BE2C (cell line): ENCODE results near the gene PREPL.

Experiments used
- DNase-seq: peaks from one replicate; pipeline ENCODE4 v3.0.0-alpha.2; 2020
- H3K27me3 ChIP-seq: fragments of 250-450 bp; sonication (Bioruptor Pico); 2 replicates; pipeline ENCODE4 v1.5.1; 2020; ENCODE audit warnings: mild to moderate bottlenecking
- H3K36me3 ChIP-seq: fragments of 250-450 bp; sonication (Bioruptor Pico); 2 replicates; pipeline ENCODE4 v1.5.1; 2020; ENCODE audit warnings: mild to moderate bottlenecking
- H3K4me1 ChIP-seq: fragments of 250-450 bp; sonication (Bioruptor Pico); 2 replicates; pipeline ENCODE4 v1.5.1; 2020
- H3K4me3 ChIP-seq: 2 replicates; pipeline ENCODE4 v1.5.1; 2011; ENCODE audit warnings: low read depth, low read length
- H3K9me3 ChIP-seq: fragments of 250-450 bp; sonication (Bioruptor Pico); 2 replicates; pipeline ENCODE4 v1.5.1; 2020
- TF ChIP-seq, protein P1 (sequence below): IDR thresholded peaks from 2 replicates; pipeline ENCODE4 v1.5.1; 2012; ENCODE audit warnings: mild to moderate bottlenecking, low read depth, low read length

PREPL gene

DNA sequence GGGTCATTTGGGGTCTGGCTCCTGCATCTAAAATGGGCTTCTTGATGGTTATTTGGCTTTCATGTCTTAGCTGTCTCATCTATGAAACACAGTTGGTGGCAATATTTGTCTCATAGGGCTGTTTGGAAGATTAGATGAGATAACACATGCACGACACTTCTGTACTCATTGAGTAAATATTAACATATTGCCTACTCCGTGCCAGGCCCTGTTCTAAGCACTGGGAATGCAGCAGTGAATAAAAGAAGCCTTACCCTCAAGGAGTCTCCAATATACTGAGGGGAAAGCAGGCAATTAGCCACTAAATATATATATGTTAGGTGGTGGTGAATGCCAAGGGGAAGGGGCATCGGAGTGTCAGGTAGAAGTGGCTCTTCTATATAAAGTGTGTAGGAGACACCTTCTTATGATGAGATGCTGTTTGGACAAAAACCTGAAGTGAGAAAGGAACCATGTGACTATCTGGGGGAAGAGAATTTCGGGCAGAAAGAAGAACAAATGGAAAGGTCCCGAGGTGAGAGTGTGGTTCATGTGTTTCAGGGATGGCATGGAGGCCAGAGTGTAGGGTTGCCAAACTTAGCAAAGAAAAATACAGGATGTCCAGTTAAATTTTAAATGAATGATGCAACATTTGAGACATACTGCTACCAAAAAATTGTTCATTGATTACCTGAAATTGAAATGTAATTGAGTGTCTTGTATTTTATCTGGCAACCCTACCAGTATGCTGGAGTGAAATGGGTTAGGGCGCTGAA is 74.2 kb downstream of the PREPL start:
- H3K4me1 ChIP-seq = no peaks in the 10 kb centered on the region
- H3K4me3 ChIP-seq = no peak overlapping the region
- no peaks in the 10 kb centered on the region for H3K36me3 ChIP-seq
- no peaks in the 10 kb centered on the region for H3K9me3 ChIP-seq
- DNase-seq = no peak
- H3K27me3 ChIP-seq = no peaks in the 10 kb centered on the region
- TF ChIP-seq, protein P1, sequence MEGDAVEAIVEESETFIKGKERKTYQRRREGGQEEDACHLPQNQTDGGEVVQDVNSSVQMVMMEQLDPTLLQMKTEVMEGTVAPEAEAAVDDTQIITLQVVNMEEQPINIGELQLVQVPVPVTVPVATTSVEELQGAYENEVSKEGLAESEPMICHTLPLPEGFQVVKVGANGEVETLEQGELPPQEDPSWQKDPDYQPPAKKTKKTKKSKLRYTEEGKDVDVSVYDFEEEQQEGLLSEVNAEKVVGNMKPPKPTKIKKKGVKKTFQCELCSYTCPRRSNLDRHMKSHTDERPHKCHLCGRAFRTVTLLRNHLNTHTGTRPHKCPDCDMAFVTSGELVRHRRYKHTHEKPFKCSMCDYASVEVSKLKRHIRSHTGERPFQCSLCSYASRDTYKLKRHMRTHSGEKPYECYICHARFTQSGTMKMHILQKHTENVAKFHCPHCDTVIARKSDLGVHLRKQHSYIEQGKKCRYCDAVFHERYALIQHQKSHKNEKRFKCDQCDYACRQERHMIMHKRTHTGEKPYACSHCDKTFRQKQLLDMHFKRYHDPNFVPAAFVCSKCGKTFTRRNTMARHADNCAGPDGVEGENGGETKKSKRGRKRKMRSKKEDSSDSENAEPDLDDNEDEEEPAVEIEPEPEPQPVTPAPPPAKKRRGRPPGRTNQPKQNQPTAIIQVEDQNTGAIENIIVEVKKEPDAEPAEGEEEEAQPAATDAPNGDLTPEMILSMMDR = no peak

DNA sequence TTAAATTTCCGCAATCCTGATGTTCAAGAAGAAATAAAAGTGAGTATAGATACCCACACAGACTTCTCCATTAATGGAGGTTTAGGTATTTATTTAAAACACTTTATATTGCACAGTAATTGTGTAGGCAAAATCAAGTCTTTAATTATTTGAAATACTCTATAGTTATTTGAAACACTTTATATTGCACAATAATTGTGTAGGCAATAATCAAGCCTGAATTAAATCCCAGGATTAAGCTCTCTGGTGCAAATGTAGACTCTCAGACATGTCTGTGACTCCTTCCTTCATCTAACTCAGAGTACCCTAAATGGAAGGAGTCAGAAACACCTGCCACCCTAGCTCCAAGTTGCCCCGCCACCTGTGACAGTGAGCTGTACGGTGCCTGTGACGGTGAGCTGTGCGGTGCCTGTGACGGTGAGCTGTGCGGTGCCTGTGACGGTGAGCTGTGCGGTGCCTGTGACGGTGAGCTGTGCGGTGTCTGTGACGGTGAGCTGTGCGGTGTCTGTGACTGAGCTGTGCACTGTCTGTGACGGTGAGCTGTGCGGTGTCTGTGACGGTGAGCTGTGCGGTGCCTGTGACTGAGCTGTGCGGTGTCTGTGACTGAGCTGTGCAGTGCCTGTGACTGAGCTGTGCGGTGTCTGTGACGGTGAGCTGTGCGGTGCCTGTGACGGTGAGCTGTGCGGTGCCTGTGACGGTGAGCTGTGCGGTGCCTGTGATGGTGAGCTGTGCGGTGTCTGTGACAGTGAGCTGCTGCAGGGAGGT is 75.0 kb downstream of the PREPL start:
- DNase-seq = no peak
- no peaks in the 10 kb centered on the region for H3K9me3 ChIP-seq
- H3K4me1 ChIP-seq = no peaks in the 10 kb centered on the region
- no peaks in the 10 kb centered on the region for H3K27me3 ChIP-seq
- TF ChIP-seq, protein P1 = no peak
- H3K4me3 ChIP-seq = no peak overlapping the region
- H3K36me3 ChIP-seq = no peaks in the 10 kb centered on the region

DNA sequence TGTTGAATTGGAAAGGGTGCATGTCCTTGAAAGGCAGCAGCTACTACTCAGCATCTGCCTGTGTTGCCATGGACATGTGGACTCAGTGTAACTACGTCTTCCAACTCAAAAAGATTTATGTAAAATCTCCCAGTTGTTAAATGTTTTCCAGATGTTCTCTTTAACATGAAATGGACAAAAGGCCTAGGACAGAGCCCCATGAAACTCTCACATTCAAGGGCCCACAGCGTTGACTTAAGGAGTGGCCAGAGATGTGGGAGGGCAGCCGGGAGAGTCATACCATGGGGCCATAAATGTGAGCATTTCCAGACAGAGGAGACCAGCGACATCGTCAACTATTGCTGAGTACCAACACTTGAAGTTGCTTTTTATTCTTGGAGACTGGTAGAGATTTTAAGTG is 76.1 kb downstream of the PREPL start:
- Histone ChIP-seq H3K27me3 (no peaks in the 10 kb centered on the region), H3K36me3 (no peaks in the 10 kb centered on the region), H3K4me3 (no peak overlapping the region), H3K4me1 (no peaks in the 10 kb centered on the region), H3K9me3 (no peaks in the 10 kb centered on the region)
- TF ChIP-seq, protein P1 = no peak
- no peak for DNase-seq

DNA sequence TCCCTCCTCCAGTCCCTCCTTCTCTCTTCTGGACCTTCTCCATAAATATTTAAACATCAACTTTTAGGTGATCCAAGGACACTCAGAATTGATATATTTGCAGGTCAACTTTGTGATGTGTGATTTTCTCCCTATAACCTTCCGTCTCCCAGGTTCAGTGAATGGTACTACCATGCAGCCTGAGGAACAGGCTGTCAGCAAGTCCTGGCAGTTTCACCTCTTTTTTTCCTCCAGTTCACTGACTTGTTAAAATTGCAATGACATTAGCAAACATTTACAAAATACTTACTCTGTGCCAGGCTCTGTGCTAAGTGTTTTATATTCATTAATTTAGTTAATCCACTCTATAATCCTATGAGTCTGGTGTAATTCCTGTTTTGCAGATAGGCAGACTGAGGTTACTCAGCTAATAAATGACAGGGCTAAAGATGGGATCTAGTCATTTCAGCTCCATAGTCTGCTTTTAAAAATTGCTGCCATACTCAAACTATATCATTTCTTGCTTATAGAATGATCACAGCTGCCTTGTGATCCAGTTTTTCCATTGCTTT is 78.1 kb downstream of the PREPL start:
- Histone ChIP-seq H3K4me1 (no peaks in the 10 kb centered on the region), H3K27me3 (no peaks in the 10 kb centered on the region), H3K4me3 (no peak overlapping the region), H3K36me3 (no peaks in the 10 kb centered on the region), H3K9me3 (no peaks in the 10 kb centered on the region)
- TF ChIP-seq, protein P1 = no peak
- no peak for DNase-seq

DNA sequence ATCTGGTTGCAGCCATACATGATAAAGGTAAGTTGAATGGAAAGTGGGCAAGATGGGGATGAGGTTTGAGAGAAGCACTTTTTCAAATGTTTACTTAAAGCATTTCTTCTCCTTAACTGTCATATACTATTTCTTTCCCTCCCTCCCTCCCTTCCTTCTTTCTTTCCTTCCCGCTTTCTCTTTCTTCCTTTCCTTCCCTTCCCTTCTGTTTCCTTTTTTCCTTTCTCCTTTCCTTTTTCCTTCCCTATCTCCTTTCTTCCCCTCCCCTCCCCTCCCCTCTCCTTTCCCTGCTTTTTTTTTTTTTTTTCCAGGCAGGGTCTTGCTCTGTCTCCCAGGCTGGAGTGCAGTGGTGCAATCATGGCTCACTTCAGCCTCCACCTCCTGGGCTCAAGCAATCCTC is 80.4 kb downstream of the PREPL start:
- H3K4me3 ChIP-seq = no peak overlapping the region
- H3K36me3 ChIP-seq = no peaks in the 10 kb centered on the region
- H3K9me3 ChIP-seq = no peaks in the 10 kb centered on the region
- H3K27me3 ChIP-seq = no peaks in the 10 kb centered on the region
- TF ChIP-seq, protein P1 = no peak
- H3K4me1 ChIP-seq = no peaks in the 10 kb centered on the region
- no peak for DNase-seq

DNA sequence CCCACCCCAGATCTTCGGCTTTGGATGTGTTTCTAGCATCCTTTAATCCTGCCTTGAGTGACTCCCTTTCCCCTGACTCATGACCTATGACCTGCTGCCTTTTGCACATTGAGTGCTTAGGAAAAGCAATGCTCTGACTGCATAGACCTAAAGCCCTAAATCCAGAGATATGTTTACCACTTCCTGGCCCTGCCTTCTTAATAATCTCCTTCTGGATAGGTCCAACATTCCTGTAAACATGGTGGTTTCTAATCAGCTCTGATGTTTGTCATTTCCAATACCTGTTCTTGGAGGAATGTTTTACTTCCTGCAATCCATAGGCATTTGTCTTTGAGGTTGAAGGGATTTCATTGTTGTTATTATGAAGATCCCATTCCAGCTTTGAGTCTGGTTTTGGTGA is 83.8 kb downstream of the PREPL start:
- H3K9me3 ChIP-seq = no peaks in the 10 kb centered on the region
- no peaks in the 10 kb centered on the region for H3K36me3 ChIP-seq
- DNase-seq = no peak
- no peak overlapping the region for H3K4me3 ChIP-seq
- H3K4me1 ChIP-seq = no peaks in the 10 kb centered on the region
- no peaks in the 10 kb centered on the region for H3K27me3 ChIP-seq
- TF ChIP-seq, protein P1 = no peak
